ENCODE results near the gene CERCAM.

DNA sequence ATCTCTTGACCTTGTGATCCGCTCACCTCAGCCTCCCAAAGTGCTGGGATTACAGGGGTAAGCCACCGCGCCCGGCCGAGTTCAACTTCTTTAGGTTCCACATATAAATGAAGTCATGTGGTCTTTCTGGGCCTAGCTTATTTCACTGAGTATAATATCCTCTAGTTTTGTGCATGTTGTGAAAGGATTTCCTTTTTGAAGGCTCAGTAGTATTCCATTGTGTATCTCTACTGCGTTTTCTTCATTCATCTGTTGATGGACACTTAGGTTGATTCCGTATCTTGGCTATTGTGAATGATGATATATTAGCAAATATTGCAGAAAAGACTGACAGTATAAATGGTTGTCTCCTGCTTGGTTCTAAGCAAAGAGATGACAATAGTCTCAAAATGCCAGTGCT lies 55.2 kb downstream of the CERCAM start:
- TF ChIP-seq, protein P1, sequence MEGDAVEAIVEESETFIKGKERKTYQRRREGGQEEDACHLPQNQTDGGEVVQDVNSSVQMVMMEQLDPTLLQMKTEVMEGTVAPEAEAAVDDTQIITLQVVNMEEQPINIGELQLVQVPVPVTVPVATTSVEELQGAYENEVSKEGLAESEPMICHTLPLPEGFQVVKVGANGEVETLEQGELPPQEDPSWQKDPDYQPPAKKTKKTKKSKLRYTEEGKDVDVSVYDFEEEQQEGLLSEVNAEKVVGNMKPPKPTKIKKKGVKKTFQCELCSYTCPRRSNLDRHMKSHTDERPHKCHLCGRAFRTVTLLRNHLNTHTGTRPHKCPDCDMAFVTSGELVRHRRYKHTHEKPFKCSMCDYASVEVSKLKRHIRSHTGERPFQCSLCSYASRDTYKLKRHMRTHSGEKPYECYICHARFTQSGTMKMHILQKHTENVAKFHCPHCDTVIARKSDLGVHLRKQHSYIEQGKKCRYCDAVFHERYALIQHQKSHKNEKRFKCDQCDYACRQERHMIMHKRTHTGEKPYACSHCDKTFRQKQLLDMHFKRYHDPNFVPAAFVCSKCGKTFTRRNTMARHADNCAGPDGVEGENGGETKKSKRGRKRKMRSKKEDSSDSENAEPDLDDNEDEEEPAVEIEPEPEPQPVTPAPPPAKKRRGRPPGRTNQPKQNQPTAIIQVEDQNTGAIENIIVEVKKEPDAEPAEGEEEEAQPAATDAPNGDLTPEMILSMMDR (IDR thresholded peaks at IDR 0.05): no peak
- TF ChIP-seq EZH2 (IDR thresholded peaks at IDR 0.05) (no peak), EZH2phosphoT487 (IDR thresholded peaks at IDR 0.05) (no peak)
